HCT116 (cell line): ENCODE data around the gene CNKSR3. TPM values are rescaled to one million over a fixed set of nuclear protein-coding genes. Genes with fewer than 3 reads are reported as not detected.

Experiments
- ATAC-seq: fragments of 200-7000 bp; cut with Tn5 transposase; 2 replicates; pipeline ENCODE4 v1.9.1; 2020; ENCODE audit warnings: mild to moderate bottlenecking, moderate library complexity
- BruUV-seq: library from RNA; stranded (reverse); fragments of 400-500 nt; replicated peaks from 2 replicates; lab custom pipeline; 2021; lab: Mats Ljungman, UMichigan
- CTCF ChIA-PET: fragments of 300-600 bp; sonication (Branson Sonifier 250); formaldehyde crosslinking; loops from one replicate; lab custom pipeline; 2021; ENCODE audit warnings: antibody characterized with exemption; lab: Charles Lee
- POLR2A ChIA-PET: fragments of 300-600, 350-600 bp; sonication (Branson Sonifier 250); formaldehyde crosslinking; loops from one replicate; lab custom pipeline; 2021; ENCODE audit warnings: antibody characterized with exemption; lab: Charles Lee
- RAD21 ChIA-PET, 2 experiments: fragments of 300-600 bp; sonication (Branson Sonifier 250); formaldehyde crosslinking; loops; one replicate each; lab custom pipeline; 2023; ENCODE audit warnings: low total read pairs in 2 of 2; ENCODE audit not compliant: uncharacterized antibody in 2 of 2, unreplicated experiment in 2 of 2, low non-redundant PET in 1 of 2; lab: Charles Lee
- DNase-seq: peaks from one replicate; pipeline ENCODE4 v3.0.0-alpha.2; 2010; ENCODE audit warnings: low read depth, low spot score
- H2AFZ ChIP-seq: fragments of 200-600 bp; shearing (Covaris generic), sonication (generic); 2 replicates; pipeline ENCODE4 v1.6.1; 2017; ENCODE audit warnings: low read depth, mixed run types, mixed read lengths, antibody characterized with exemption, low read length; ENCODE audit not compliant: poor library complexity, severe bottlenecking
- H3K27ac ChIP-seq: 2 replicates; pipeline ENCODE4 v1.5.1; 2012; ENCODE audit warnings: low read depth, low read length
- H3K27me3 ChIP-seq: fragments of 200-600 bp; sonication (generic); 2 replicates; pipeline ENCODE4 v1.6.1; 2016; ENCODE audit warnings: mixed run types, low read length, mixed read lengths; ENCODE audit not compliant: insufficient read depth
- H3K36me3 ChIP-seq, 2 experiments: fragments of 200-500 bp in 1 of 2; fragments of 200-600 bp in 1 of 2; sonication (Bioruptor generic) in 1 of 2; sonication (generic) in 1 of 2; 2 replicates each; pipeline versions ENCODE4 v1.5.1 to v1.6.1; 2014 to 2016; ENCODE audit warnings: low read length in 2 of 2, inconsistent platforms in 1 of 2, mixed read lengths in 1 of 2, mixed run types in 1 of 2; ENCODE audit not compliant: insufficient read depth in 2 of 2, control insufficient read depth in 1 of 2
- H3K4me1 ChIP-seq, 2 experiments: fragments of 200-600 bp in 1 of 2; sonication (generic) in 1 of 2; 2 replicates each; pipeline versions ENCODE4 v1.5.1 to v1.6.1; 2012 to 2017; ENCODE audit warnings: low read length in 2 of 2, inconsistent platforms in 1 of 2, mild to moderate bottlenecking in 1 of 2, mixed read lengths in 1 of 2, mixed run types in 1 of 2, moderate library complexity in 1 of 2; ENCODE audit not compliant: insufficient read depth in 2 of 2, control insufficient read depth in 1 of 2
- H3K4me2 ChIP-seq: fragments of 200-600 bp; sonication (generic); 2 replicates; pipeline ENCODE4 v1.6.1; 2017; ENCODE audit warnings: mixed run types, low read length, mixed read lengths
- H3K4me3 ChIP-seq, 2 experiments: fragments of 200-600 bp in 1 of 2; sonication (generic) in 1 of 2; replicated peaks in 1 of 2; 2 replicates each; pipeline ENCODE4 v1.5.1; 2011 to 2016; ENCODE audit warnings: low read length in 2 of 2, control low read depth in 1 of 2, low read depth in 1 of 2, mild to moderate bottlenecking in 1 of 2, mixed read lengths in 1 of 2, mixed run types in 1 of 2
- H3K79me2 ChIP-seq: fragments of 200-600 bp; sonication (generic); 2 replicates; pipeline ENCODE4 v1.6.1; 2017; ENCODE audit warnings: mild to moderate bottlenecking, mixed run types, low read length, moderate library complexity, mixed read lengths; ENCODE audit not compliant: insufficient read depth
- H3K9ac ChIP-seq: fragments of 200-600 bp; sonication (generic); 2 replicates; pipeline ENCODE4 v1.6.1; 2016; ENCODE audit warnings: low read length, mixed read lengths
- H3K9me2 ChIP-seq: fragments of 200-600 bp; sonication (generic), shearing (Covaris generic); 2 replicates; pipeline ENCODE4 v1.6.1; 2017; ENCODE audit warnings: mixed run types, mild to moderate bottlenecking, moderate library complexity; ENCODE audit not compliant: insufficient read depth
- H3K9me3 ChIP-seq, 2 experiments: fragments of 200-500 bp in 1 of 2; fragments of 200-600 bp in 1 of 2; sonication (Bioruptor generic) in 1 of 2; sonication (generic) in 1 of 2; 2 replicates each; pipeline ENCODE4 v1.6.1; 2014 to 2017; ENCODE audit warnings: low read length in 2 of 2, mixed read lengths in 2 of 2, inconsistent platforms in 1 of 2, low read depth in 1 of 2, mild to moderate bottlenecking in 1 of 2, mixed run types in 1 of 2, moderate library complexity in 1 of 2; ENCODE audit not compliant: control insufficient read depth in 1 of 2, insufficient read depth in 1 of 2
- H4K20me1 ChIP-seq: fragments of 200-600 bp; sonication (generic), shearing (Covaris generic); 2 replicates; pipeline ENCODE4 v1.6.1; 2017; ENCODE audit warnings: mixed run types, mild to moderate bottlenecking, moderate library complexity; ENCODE audit not compliant: insufficient read depth
- CBX3 ChIP-seq: IDR thresholded peaks from 2 replicates; pipeline ENCODE4 v1.6.1; 2012; ENCODE audit warnings: low read depth
- CTCF ChIP-seq, 3 experiments: fragments of 200-600 bp in 1 of 3; sonication (generic) in 1 of 3; IDR thresholded peaks in 2 of 3; conservative IDR thresholded peaks in 1 of 3; 2 replicates each; pipeline ENCODE4 v1.5.1; 2012 to 2017; ENCODE audit warnings: low read depth in 2 of 3, low read length in 2 of 3, antibody characterized with exemption in 1 of 3, borderline replicate concordance in 1 of 3, control low read depth in 1 of 3, mild to moderate bottlenecking in 1 of 3, mixed read lengths in 1 of 3, mixed run types in 1 of 3, moderate library complexity in 1 of 3; ENCODE audit not compliant: insufficient read depth in 1 of 3
- FOSL1 ChIP-seq: IDR thresholded peaks from 2 replicates; pipeline ENCODE4 v1.6.1; 2012; ENCODE audit warnings: low read depth
- JUND ChIP-seq: IDR thresholded peaks from 2 replicates; pipeline ENCODE4 v1.6.1; 2012
- POLR2A ChIP-seq: IDR thresholded peaks from 2 replicates; pipeline ENCODE4 v1.7.0; 2011; ENCODE audit warnings: borderline replicate concordance; ENCODE audit not compliant: insufficient read depth, insufficient read length; ENCODE audit errors: extremely low read depth
- RAD21 ChIP-seq: IDR thresholded peaks from 2 replicates; pipeline ENCODE4 v1.6.1; 2012; ENCODE audit warnings: low read depth, mild to moderate bottlenecking
- TCF7L2 ChIP-seq: IDR thresholded peaks from 2 replicates; pipeline ENCODE4 v1.7.0; 2011; ENCODE audit warnings: borderline replicate concordance, inconsistent platforms; ENCODE audit not compliant: insufficient read depth, insufficient read length; ENCODE audit errors: extremely low read depth
- ZNF274 ChIP-seq: fragments of 200-500 bp; sonication (Bioruptor generic); IDR thresholded peaks from 2 replicates; pipeline ENCODE4 v1.6.1; 2014; ENCODE audit warnings: mild to moderate bottlenecking, low read depth, low read length, inconsistent platforms
- intact Hi-C: fragments of 100-400 bp; cut with micrococcal nuclease; formaldehyde crosslinking; loops from 2 replicates; pipeline ENCODE4 v1.10.0; 2022
- total RNA-seq: library from RNA; stranded (reverse); gene quantifications from one replicate; pipeline ENCODE4 v1.2.1, GENCODE V29; 2021; ENCODE audit not compliant: unreplicated experiment
- TF ChIP-seq, protein P1 (sequence below): IDR thresholded peaks from 2 replicates; pipeline ENCODE4 v1.6.1; 2012; ENCODE audit warnings: low read depth
- TF ChIP-seq, protein P2 (sequence below): IDR thresholded peaks from 2 replicates; pipeline ENCODE4 v1.6.1; 2012
- TF ChIP-seq, protein P3 (sequence below): IDR thresholded peaks from 2 replicates; pipeline ENCODE4 v1.6.1; 2011; ENCODE audit warnings: mild to moderate bottlenecking, low read length, moderate library complexity; ENCODE audit not compliant: insufficient replicate concordance; ENCODE audit errors: extremely low read depth

Gene CNKSR3
- total RNA-seq, 1 experiment from 2014 or later = 15.4 TPM

DNA sequence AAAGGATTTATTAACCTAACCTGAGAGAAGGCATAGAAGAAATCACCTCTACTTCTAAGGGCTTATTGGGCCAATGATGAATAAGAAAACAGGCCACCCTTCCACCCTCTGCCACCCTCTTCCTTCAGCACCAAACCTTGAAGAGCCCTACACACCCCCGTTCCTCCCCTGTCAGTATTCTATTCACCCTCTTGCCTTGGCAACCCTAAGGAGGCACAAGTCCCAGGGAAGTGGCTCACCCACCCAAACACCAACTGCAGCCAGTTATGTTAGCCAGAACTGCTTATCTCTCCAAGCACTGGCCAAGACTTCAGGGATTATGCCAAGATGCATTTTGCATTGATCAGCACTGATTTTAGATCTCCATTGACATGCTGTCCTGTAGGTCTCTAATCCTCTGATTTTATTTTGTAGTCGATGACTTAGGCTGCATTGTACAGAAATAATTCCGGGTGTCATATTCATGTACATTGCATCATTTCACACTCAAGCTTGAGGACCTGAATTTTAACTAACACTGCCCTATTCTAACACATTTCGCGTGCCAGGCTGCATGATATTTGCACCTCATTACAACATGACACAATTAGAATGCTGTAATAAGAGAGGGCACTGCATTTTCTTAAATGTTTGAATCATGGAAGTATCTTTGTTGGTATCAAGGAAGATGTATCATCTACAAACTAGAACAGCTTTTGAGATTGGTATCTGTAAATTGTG lies 15.7 kb downstream of the CNKSR3 start:
- Histone ChIP-seq H3K27me3 (no peaks in the 10 kb centered on the region), H3K4me2 (no peak overlapping the region), H3K36me3 (no peaks in the 10 kb centered on the region), H3K4me1 (peaks cover 4 to 12% of the 10 kb centered on the region in 2 experiments; a peak in 3 of 4 replicates), H2AFZ (no peak overlapping the region), H3K27ac (no peak overlapping the region), H3K79me2 (peaks cover 32% of the 10 kb centered on the region), H3K9me3 (no peaks in the 10 kb centered on the region), H3K9me2 (no peaks in the 10 kb centered on the region), H3K4me3 (no peak overlapping the region), H3K9ac (no peak overlapping the region), H4K20me1 (no peaks in the 10 kb centered on the region)
- POLR2A ChIA-PET = no interaction called here
- intact Hi-C loops = no loop called here
- ATAC-seq (no peak), DNase-seq (no peak)
- CTCF ChIA-PET = no interaction called here
- RAD21 ChIA-PET = no interaction called here
- TF ChIP-seq TCF7L2 = no peak
- no peak for TF ChIP-seq RAD21
- TF ChIP-seq FOSL1 = no peak
- TF ChIP-seq, protein P1, sequence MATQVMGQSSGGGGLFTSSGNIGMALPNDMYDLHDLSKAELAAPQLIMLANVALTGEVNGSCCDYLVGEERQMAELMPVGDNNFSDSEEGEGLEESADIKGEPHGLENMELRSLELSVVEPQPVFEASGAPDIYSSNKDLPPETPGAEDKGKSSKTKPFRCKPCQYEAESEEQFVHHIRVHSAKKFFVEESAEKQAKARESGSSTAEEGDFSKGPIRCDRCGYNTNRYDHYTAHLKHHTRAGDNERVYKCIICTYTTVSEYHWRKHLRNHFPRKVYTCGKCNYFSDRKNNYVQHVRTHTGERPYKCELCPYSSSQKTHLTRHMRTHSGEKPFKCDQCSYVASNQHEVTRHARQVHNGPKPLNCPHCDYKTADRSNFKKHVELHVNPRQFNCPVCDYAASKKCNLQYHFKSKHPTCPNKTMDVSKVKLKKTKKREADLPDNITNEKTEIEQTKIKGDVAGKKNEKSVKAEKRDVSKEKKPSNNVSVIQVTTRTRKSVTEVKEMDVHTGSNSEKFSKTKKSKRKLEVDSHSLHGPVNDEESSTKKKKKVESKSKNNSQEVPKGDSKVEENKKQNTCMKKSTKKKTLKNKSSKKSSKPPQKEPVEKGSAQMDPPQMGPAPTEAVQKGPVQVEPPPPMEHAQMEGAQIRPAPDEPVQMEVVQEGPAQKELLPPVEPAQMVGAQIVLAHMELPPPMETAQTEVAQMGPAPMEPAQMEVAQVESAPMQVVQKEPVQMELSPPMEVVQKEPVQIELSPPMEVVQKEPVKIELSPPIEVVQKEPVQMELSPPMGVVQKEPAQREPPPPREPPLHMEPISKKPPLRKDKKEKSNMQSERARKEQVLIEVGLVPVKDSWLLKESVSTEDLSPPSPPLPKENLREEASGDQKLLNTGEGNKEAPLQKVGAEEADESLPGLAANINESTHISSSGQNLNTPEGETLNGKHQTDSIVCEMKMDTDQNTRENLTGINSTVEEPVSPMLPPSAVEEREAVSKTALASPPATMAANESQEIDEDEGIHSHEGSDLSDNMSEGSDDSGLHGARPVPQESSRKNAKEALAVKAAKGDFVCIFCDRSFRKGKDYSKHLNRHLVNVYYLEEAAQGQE = no peak
- TF ChIP-seq CBX3 = no peak
- no peak for TF ChIP-seq CTCF (IDR thresholded peaks at IDR 0.05 in 2 of 3, conservative IDR thresholded peaks at IDR 0.05 in 1 of 3; ENCODE audit: borderline replicate concordance in 1 of 3, insufficient read depth in 1 of 3, low read depth in 2 of 3, low read length in 2 of 3)
- no peak for TF ChIP-seq ZNF274
- TF ChIP-seq, protein P2, sequence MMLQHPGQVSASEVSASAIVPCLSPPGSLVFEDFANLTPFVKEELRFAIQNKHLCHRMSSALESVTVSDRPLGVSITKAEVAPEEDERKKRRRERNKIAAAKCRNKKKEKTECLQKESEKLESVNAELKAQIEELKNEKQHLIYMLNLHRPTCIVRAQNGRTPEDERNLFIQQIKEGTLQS = no peak
- TF ChIP-seq, protein P3, sequence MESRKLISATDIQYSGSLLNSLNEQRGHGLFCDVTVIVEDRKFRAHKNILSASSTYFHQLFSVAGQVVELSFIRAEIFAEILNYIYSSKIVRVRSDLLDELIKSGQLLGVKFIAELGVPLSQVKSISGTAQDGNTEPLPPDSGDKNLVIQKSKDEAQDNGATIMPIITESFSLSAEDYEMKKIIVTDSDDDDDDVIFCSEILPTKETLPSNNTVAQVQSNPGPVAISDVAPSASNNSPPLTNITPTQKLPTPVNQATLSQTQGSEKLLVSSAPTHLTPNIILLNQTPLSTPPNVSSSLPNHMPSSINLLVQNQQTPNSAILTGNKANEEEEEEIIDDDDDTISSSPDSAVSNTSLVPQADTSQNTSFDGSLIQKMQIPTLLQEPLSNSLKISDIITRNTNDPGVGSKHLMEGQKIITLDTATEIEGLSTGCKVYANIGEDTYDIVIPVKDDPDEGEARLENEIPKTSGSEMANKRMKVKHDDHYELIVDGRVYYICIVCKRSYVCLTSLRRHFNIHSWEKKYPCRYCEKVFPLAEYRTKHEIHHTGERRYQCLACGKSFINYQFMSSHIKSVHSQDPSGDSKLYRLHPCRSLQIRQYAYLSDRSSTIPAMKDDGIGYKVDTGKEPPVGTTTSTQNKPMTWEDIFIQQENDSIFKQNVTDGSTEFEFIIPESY = no peak
- TF ChIP-seq JUND = no peak
- TF ChIP-seq POLR2A = no peak
- no TSS peak for BruUV-seq
